K562 (cell line): ENCODE measurements around the gene WDPCP.

ENCODE experiments used
- HNRNPL ChIP-seq: fragments of 200-400 bp; formaldehyde crosslinking; IDR thresholded peaks from 2 replicates; pipeline ENCODE4 v1.6.1; 2017; ENCODE audit warnings: low read depth, mild to moderate bottlenecking, low read length
- MAFK ChIP-seq: IDR thresholded peaks from 2 replicates; pipeline ENCODE4 v1.6.1; 2011; ENCODE audit warnings: low read length, improper control_type of control experiment
- TF ChIP-seq, protein P1 (sequence below): fragments of 250-450 bp; sonication (Bioruptor Pico); IDR thresholded peaks from 2 replicates; pipeline ENCODE4 v1.8.0; 2021; ENCODE audit warnings: moderate library complexity, mild to moderate bottlenecking, inconsistent platforms

DNA sequence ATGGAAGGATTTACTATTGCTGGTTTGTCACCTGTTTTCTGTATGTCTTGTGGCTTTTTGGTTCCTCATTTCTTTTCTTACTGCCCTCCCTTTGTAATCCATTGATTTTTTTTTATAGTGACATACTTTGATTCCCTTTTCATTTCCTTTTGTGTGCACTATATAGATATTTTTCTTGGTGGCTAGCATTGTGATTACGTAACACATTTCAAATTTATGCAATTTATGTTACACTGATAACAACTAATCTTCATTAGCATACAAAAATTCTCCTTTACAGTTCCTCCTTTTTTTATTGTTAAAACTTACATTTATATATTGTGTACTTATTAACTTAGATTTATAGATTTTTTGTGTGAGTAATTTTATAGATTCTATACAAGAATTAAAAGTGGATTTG lies 457.1 kb downstream of the WDPCP start:
- TF ChIP-seq, protein P1, sequence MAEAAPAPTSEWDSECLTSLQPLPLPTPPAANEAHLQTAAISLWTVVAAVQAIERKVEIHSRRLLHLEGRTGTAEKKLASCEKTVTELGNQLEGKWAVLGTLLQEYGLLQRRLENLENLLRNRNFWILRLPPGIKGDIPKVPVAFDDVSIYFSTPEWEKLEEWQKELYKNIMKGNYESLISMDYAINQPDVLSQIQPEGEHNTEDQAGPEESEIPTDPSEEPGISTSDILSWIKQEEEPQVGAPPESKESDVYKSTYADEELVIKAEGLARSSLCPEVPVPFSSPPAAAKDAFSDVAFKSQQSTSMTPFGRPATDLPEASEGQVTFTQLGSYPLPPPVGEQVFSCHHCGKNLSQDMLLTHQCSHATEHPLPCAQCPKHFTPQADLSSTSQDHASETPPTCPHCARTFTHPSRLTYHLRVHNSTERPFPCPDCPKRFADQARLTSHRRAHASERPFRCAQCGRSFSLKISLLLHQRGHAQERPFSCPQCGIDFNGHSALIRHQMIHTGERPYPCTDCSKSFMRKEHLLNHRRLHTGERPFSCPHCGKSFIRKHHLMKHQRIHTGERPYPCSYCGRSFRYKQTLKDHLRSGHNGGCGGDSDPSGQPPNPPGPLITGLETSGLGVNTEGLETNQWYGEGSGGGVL (CRISPR knock-in tag): no peak
- no peak for TF ChIP-seq HNRNPL
- TF ChIP-seq MAFK: no peak
